Fibroblast of mammary gland (primary cell): ENCODE results near the gene TEDDM1.

Experiments used
- DNase-seq: peaks from one replicate; pipeline ENCODE4 v3.0.0-alpha.2; 2010; ENCODE audit warnings: low read depth
- H3K4me3 ChIP-seq: 2 replicates; pipeline ENCODE4 v1.5.1; 2011; ENCODE audit warnings: low read depth, mild to moderate bottlenecking, low read length, moderate library complexity; ENCODE audit not compliant: control insufficient read depth
- CTCF ChIP-seq: conservative IDR thresholded peaks from 2 replicates; pipeline ENCODE4 v1.5.1; 2011; ENCODE audit warnings: low read depth, low read length, inconsistent platforms; ENCODE audit not compliant: control insufficient read depth, insufficient read depth

The TEDDM1 gene

GRCh38 chr1:182387566-182387965, 12.9 kb downstream of the TEDDM1 start:
- TF ChIP-seq CTCF: no peak
- no peak overlapping the region for H3K4me3 ChIP-seq
- DNase-seq: no peak

- no peak for DNase-seq
- H3K4me3 ChIP-seq: no peak overlapping the region
- no peak for TF ChIP-seq CTCF
These were observed 13.5 kb downstream of the TEDDM1 start for GRCh38 chr1:182386980-182387379.

GRCh38 chr1:182385885-182386853, 14.3 kb downstream of the TEDDM1 start:
- no peak for TF ChIP-seq CTCF
- DNase-seq: no peak
- H3K4me3 ChIP-seq: no peak overlapping the region

GRCh38 chr1:182384387-182384960, 16.0 kb downstream of the TEDDM1 start:
- no peak for TF ChIP-seq CTCF
- no peak overlapping the region for H3K4me3 ChIP-seq
- no peak for DNase-seq

- no peak for TF ChIP-seq CTCF
- no peak overlapping the region for H3K4me3 ChIP-seq
- no peak for DNase-seq
These were observed 16.5 kb downstream of the TEDDM1 start for GRCh38 chr1:182383934-182384333.

- DNase-seq: no peak
- no peak for TF ChIP-seq CTCF
- H3K4me3 ChIP-seq: no peak overlapping the region
These were observed 17.3 kb downstream of the TEDDM1 start for GRCh38 chr1:182383037-182383661.
